ENCODE measurements around the gene NUCB2.

The NUCB2 gene

GRCh38 chr11:17343907-17344306, 67.4 kb downstream of the NUCB2 start:
- no peak for DNase-seq

GRCh38 chr11:17347676-17348075, 71.1 kb downstream of the NUCB2 start:
- DNase-seq, result no peak

DNA sequence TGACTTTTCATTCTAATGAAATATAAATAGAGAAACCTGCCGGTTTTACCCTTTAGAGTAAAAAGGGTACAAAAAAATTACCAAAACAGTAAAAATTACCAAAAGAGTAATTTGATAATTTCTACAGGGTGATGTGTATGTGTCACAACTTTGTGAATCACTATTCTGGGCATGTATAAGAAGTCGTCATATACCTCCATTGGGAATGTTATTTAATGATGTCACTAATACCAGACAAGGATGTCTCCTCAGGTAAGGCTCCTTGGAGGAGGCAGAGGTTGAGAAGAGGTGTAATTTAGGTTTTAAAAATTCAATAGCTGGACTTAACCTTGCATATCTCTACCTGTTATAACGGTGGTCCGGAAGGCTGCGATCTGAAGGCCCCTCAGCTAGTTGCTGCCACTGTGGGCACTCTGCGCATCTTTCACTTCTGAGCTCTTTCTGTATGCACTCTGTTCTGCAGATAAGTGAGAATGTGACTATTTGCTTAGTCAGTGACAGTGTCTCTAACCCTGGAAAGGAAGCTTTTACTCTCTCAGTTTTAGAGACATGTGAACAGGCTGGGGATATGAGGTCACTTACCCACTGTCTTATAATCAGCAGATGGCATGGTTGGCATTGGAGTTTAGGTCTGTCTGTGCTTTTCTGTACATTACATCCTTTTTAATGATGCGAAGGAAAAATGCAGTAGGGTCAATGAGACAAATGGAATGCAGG, 74.1 kb downstream of the NUCB2 start:
- DNase-seq, result no peak

DNA sequence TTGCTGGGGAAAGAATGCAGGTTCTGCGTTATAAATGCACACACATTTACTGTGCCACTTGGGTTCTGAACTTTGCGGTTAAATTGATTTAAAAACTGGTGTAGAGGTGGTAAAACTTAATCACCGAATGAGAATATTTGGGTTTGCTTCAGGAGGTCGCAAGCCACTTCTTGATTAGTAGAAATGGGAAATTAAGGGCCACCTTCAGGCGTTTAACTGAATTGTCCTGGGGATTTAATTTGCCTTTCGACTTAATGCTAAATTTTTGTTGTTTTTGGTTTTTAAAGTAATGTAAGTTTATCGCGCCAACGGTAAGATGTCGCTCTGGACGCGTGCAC, 74.6 kb downstream of the NUCB2 start:
- no peak for DNase-seq

DNA sequence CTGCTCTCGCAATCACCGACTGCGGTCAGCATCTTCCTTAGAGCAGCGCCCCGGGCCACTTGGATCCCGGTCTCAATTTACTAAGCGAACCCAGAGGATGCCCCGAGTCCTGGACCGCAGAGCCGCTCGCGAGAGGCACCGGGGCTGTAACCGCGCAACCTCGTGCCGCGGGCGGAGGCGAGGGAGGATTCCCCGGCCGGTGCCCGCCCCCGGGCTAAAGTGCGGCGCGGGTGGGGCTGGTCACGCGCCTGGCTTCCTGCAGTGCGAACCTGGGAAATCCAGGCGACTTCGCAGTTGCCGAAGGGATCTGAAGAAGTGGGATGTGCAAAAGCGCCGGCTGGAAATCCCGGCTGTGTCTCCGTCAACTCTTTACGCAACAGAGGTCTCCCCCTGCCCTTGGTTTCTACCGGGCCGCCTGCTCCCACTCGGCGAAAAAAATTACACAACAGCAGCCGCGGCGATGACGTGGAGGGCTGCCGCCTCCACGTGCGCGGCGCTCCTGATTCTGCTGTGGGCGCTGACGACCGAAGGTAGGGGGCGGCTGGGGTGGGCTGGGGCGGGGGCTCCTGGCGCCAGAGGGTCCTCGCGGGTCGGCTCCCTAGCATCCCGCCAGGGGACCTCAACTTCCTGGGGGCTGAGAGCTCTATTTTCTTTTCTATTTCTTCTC, 75.1 kb downstream of the NUCB2 start, which contains the start of gene NCR3LG1:
Gene NCR3LG1, plus strand, starts transcription at position 291 of the 667 bp plus-strand sequence. Its CDS starts 170 bp downstream, at position 461.
- DNase-seq, result peak; percentile 23

DNA sequence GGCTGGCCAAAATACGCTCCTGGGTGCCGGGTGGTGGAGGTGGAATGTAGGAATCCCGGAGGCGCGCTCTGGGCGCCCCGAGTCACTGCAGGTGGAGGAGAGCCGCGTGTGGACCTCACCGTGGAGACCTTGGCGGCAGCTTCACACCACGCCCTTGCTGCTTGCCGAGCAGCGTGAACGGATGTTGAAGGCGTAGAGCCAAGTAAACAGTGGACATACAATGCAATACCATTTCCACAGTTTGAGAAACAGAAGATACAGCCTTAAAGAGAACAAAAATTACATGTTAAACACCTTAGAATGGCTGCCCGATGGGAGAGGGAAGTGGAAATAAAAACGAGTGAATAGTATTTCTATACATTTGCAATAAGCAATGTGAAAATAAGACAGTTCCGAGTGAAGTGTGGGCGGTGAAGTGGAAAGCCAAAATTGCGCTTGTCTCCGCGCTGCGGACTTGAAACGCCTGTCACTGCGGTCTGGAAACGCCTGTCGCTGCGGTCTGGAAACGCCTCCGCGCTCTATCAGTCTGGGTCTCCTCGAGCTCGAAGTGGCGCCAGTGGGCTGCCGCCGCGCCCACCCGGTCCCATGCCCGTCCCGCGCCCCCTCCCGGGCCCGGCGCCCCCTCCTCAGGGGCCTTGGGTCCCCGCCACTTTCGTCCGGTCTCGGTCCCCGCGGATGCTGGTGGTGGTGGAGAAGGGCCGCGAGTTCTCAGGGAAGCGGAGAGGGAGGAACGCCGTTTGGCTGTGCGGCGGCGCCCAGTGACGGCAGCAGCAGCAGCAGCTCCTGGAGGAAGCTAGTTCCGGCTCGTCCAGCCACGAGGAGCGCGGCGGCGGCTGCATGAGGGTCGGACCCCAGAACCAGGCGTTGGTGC, 76.6 kb downstream of the NUCB2 start:
- DNase-seq, result peak; percentile 69

- no peak for DNase-seq
Observed at GRCh38 chr11:17353821-17354600, 77.5 kb downstream of the NUCB2 start.

DNA sequence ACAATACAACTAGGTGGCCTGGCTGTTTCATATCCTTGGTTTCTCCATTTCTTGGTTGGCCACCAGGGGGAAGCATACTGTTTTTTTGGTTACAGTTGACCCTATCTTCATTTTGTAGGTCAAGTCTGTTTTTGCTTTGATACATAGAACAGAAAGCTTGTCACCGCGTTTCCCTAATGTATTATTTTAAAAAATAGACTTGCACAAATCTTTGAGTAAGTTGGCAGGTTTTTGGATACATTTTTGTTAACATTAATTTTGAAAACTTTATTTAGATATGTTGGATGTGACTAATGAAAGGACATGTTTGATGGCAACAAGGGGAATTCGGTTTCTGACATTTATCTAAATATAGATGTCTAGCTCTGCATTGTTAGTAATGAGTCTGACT, 78.1 kb downstream of the NUCB2 start:
- peak; percentile 56 for DNase-seq

DNA sequence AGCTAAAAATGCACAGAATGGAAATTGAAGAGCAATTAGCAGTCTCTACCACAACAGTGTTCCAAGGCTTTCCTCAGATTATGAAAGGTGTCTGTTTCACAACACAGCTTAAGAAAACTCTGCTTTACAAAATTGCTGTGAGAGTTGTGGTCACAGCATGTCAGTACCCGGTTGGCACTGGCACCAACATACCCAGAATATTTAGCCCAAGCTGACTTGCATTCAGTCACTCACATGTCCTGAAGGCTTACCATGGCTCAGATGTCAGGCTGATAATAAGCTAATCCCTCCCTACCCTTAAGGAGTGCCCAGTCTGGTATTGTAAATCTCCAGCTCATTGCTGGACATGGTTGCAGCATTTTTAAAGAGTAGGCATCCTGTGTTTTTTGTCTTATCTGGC, 90.0 kb downstream of the NUCB2 start:
- DNase-seq, result no peak

DNA sequence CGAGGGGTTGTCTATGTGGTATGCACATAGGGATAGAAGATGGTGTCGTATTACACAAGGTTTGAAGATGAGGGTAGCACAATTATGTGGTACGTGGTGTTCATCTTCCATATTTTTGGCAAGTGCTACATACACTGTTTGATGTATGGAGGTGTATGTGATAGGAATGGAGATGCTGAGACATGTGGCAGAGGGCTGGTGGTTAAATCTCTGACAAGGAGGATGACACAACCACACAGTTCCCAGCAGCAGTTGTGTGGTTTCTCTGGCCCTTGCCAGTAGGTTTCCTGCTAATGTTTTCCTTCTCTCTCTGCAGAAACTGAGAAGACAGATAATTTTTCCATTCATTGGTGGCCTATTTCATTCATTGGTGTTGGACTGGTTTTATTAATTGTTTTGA, 92.0 kb downstream of the NUCB2 start:
- no peak for DNase-seq

GRCh38 chr11:17369094-17369493, 92.6 kb downstream of the NUCB2 start:
- no peak for DNase-seq

DNA sequence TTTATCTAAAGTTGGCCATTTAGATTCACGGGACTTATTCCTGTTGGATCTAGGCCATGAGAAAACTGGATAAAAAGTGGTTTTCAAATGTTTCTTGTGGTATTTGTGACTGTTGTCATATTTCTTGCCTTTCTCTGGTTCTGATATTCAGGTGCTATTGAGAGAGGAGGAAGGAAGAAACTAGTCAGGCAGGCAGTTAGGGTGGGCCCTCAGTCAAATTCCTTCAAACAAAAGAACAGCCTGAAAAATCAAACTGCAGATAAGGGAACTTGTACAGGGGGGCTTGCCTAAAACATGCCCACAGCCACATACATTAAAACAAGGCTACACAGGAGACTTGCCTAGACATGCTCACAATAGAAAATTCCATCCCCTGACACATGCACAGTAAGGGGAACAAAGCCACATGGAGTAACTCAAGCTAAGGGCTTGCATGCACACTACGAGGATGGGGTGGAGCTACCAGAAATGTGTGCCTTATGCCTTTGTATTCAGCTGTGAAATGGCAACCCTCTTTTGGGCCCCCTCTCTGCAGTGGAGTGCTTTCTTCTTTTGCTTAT, 93.2 kb downstream of the NUCB2 start:
- DNase-seq, result no peak

DNA sequence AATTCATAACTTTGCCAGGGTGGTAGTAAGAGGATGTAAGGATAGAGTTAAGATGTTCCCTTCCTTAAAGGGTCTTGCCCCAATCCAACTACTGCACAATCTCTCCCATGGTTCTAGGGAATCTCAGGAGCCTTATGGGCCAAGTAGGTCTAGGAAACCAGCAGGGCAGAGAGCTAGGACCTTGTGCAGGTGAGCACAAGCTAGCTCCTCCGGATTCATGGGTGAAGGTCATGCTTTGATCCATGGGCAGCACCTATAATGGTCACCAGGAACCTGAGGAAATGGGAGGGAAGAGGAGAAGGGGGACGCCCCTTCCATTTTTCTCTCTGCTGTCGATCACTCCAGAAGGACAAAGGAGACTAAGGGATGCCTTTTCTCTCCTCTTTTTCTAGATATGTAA, 95.1 kb downstream of the NUCB2 start:
- no peak for DNase-seq

- DNase-seq, result no peak
Observed at GRCh38 chr11:17375547-17375946, 99.0 kb downstream of the NUCB2 start.

GRCh38 chr11:17376493-17376892, 100.0 kb downstream of the NUCB2 start:
- DNase-seq, result no peak

DNA sequence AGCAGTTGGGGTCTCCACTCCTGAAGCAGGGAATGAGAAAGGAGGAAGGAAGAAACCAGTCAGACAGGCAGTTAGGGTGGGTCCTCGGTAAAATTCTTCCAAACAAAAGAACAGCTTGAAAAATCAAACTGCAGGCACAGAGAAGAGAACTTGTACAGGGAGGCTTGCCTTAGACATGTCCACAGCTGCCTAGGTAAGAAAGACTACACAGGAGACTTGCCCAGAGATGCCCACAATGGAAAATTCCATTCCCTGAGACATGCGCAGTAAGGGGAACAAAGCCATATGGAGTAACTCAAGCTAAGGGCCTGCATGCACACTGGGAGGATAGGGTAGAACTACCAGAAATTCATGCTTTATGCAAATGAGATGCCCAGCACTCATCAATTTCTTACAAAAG, 102.1 kb downstream of the NUCB2 start:
- no peak for DNase-seq

- DNase-seq, result no peak
Observed at GRCh38 chr11:17379383-17380180, 103.0 kb downstream of the NUCB2 start.

DNA sequence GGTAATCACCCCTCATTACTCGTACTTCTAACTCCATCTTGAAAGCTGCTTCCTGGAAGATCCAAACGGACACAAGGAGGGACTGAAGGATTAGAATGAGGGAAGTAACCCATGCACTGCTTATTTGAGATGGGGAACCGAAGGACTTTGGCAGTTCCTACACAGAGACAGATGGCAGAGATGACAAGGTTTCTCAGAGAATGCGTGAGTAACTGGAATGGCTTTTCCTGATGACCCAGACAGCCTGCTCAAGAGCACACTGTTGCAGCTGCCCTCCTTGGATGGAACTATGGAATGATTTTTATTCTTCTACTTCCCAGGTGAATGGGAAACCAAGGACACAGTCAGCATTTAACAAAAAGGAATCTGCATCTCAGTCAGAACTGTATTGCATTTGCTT, 104.6 kb downstream of the NUCB2 start:
- no peak for DNase-seq
